Measurements from ENCODE around the gene OR14A16.

Gene OR14A16

GRCh38 chr1:247855911-247856310 lies 32.0 kb upstream of the OR14A16 start:
- H3K4me3 ChIP-seq (ENCODE audit: insufficient read depth, low read length, poor library complexity, severe bottlenecking): no peak overlapping the region
- H3K9me3 ChIP-seq (ENCODE audit: insufficient read depth, low read length): no peaks in the 10 kb centered on the region
- no peaks in the 10 kb centered on the region for H3F3A ChIP-seq (ENCODE audit: insufficient read depth)
- H2AFZ ChIP-seq (ENCODE audit: low read depth, low read length, severe bottlenecking): no peak overlapping the region
- H3K9me2 ChIP-seq (replicated peaks; ENCODE audit: insufficient read depth, low read length): no peaks in the 10 kb centered on the region
- no peak overlapping the region for H3K4me2 ChIP-seq (ENCODE audit: low read depth, low read length, poor library complexity, severe bottlenecking)
- H3K79me2 ChIP-seq (ENCODE audit: insufficient read depth, low read length): no peaks in the 10 kb centered on the region
- TF ChIP-seq EZH2phosphoT487 (conservative IDR thresholded peaks at IDR 0.05; ENCODE audit: low read length): no peak
- TF ChIP-seq, protein P1, sequence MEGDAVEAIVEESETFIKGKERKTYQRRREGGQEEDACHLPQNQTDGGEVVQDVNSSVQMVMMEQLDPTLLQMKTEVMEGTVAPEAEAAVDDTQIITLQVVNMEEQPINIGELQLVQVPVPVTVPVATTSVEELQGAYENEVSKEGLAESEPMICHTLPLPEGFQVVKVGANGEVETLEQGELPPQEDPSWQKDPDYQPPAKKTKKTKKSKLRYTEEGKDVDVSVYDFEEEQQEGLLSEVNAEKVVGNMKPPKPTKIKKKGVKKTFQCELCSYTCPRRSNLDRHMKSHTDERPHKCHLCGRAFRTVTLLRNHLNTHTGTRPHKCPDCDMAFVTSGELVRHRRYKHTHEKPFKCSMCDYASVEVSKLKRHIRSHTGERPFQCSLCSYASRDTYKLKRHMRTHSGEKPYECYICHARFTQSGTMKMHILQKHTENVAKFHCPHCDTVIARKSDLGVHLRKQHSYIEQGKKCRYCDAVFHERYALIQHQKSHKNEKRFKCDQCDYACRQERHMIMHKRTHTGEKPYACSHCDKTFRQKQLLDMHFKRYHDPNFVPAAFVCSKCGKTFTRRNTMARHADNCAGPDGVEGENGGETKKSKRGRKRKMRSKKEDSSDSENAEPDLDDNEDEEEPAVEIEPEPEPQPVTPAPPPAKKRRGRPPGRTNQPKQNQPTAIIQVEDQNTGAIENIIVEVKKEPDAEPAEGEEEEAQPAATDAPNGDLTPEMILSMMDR (IDR thresholded peaks at IDR 0.05; ENCODE audit: insufficient read depth, low read length, poor library complexity, severe bottlenecking): no peak
- no peak overlapping the region for H3K9ac ChIP-seq (ENCODE audit: low read length)
- H3K27ac ChIP-seq (ENCODE audit: low read depth, low read length): no peak overlapping the region
- H4K20me1 ChIP-seq (ENCODE audit: low read depth, low read length): no peaks in the 10 kb centered on the region
- H3K27me3 ChIP-seq (ENCODE audit: low read length): no peaks in the 10 kb centered on the region
- H3K36me3 ChIP-seq (ENCODE audit: low read length): no peaks in the 10 kb centered on the region

DNA sequence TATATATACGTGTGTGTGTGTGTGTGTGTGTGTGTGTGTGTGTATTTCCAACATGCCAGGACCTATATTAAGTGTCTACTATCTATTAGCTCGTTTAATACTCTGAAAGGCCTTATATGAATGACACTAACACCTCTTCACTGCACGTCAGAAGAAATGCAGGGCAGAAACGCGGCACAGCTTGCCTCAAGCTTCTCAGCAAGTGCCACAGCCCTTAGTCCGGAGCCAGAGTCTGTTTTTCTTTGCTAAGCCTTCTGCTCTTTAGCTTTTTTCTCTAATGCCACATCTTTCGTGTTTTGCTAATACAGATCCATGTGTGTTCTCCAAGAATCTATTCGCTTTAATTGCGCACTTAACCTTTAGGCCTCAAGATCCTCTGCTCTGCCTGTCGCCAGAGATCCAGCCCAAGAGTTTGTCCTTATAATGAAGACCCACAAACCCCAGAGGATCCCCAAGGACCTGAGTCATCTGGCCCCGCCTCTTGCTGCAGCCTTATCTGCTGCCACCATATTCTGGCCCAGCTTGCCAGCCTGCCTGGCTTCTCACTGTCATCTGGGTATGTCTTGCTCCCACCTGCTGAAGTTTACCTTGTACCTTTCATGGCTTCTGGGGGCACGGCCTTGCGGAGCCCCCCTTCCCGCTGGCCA lies 31.1 kb upstream of the OR14A16 start:
- H2AFZ ChIP-seq (ENCODE audit: low read depth, low read length, severe bottlenecking): no peak overlapping the region
- TF ChIP-seq, protein P1 (IDR thresholded peaks at IDR 0.05; ENCODE audit: insufficient read depth, low read length, poor library complexity, severe bottlenecking): no peak
- TF ChIP-seq EZH2phosphoT487 (conservative IDR thresholded peaks at IDR 0.05; ENCODE audit: low read length): no peak

GRCh38 chr1:247849616-247850015 lies 25.7 kb upstream of the OR14A16 start:
- no peaks in the 10 kb centered on the region for H3K36me3 ChIP-seq (ENCODE audit: low read length)
- no peaks in the 10 kb centered on the region for H4K20me1 ChIP-seq (ENCODE audit: low read depth, low read length)
- no peaks in the 10 kb centered on the region for H3K27me3 ChIP-seq (ENCODE audit: low read length)
- H3K9me3 ChIP-seq (ENCODE audit: insufficient read depth, low read length): no peaks in the 10 kb centered on the region
- TF ChIP-seq EZH2phosphoT487 (conservative IDR thresholded peaks at IDR 0.05; ENCODE audit: low read length): no peak
- TF ChIP-seq, protein P1 (IDR thresholded peaks at IDR 0.05; ENCODE audit: insufficient read depth, low read length, poor library complexity, severe bottlenecking): no peak
- H3K27ac ChIP-seq (ENCODE audit: low read depth, low read length): no peak overlapping the region
- no peak overlapping the region for H3K4me3 ChIP-seq (ENCODE audit: insufficient read depth, low read length, poor library complexity, severe bottlenecking)
- H3K4me2 ChIP-seq (ENCODE audit: low read depth, low read length, poor library complexity, severe bottlenecking): no peak overlapping the region
- no peaks in the 10 kb centered on the region for H3K9me2 ChIP-seq (replicated peaks; ENCODE audit: insufficient read depth, low read length)
- no peak overlapping the region for H3K9ac ChIP-seq (ENCODE audit: low read length)
- no peak overlapping the region for H2AFZ ChIP-seq (ENCODE audit: low read depth, low read length, severe bottlenecking)
- no peaks in the 10 kb centered on the region for H3F3A ChIP-seq (ENCODE audit: insufficient read depth)
- no peaks in the 10 kb centered on the region for H3K79me2 ChIP-seq (ENCODE audit: insufficient read depth, low read length)

More for the DNA sequence above, 31.1 kb upstream of the OR14A16 start:
- H3K4me2 ChIP-seq (ENCODE audit: low read depth, low read length, poor library complexity, severe bottlenecking): no peak overlapping the region
- no peaks in the 10 kb centered on the region for H3K9me2 ChIP-seq (replicated peaks; ENCODE audit: insufficient read depth, low read length)
- no peak overlapping the region for H3K4me3 ChIP-seq (ENCODE audit: insufficient read depth, low read length, poor library complexity, severe bottlenecking)
- no peaks in the 10 kb centered on the region for H3K79me2 ChIP-seq (ENCODE audit: insufficient read depth, low read length)
- no peak overlapping the region for H3K27ac ChIP-seq (ENCODE audit: low read depth, low read length)
- H3K9ac ChIP-seq (ENCODE audit: low read length): no peak overlapping the region
- no peaks in the 10 kb centered on the region for H3K27me3 ChIP-seq (ENCODE audit: low read length)
- H3K36me3 ChIP-seq (ENCODE audit: low read length): no peaks in the 10 kb centered on the region
- no peaks in the 10 kb centered on the region for H4K20me1 ChIP-seq (ENCODE audit: low read depth, low read length)
- H3K9me3 ChIP-seq (ENCODE audit: insufficient read depth, low read length): no peaks in the 10 kb centered on the region
- H3F3A ChIP-seq (ENCODE audit: insufficient read depth): no peaks in the 10 kb centered on the region

Data from SU-DHL-6 (cell line).